ENCODE results near the gene ERCC1.

The ERCC1 gene

DNA sequence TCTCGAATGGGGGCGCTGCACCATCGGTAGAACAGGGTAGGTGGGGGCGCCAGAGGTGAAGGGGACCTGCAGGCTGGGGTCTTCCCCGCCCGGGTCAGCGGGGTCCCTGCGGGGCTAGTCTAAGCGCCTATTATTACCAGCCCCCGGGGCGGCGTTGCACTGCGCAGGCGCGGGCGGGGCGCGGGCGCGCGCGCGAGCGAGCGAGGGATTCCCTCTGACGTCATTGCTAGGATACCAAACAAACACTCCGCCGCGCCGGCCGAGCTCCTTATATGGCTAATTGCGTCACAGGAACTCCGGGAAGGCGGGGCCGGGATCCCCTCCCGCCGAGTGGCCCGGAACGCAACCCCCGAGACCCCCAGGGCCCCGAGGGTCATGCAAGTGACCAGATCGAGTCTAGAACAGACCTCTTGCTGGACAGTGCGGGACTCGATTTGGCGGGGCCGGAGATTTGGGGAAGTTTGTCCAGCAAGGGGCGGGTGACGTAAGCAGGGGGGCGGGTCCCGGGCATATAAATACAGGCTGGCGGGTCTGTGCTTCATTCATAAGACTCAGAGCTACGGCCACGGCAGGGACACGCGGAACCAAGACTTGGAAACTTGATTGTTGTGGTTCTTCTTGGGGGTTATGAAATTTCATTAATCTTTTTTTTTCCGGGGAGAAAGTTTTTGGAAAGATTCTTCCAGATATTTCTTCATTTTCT lies 43.9 kb upstream of the ERCC1 start, which contains the start of gene FOSB:
FOSB (plus strand) TSS at position 541 of the 703 bp plus-strand sequence. CDS start 591 bp downstream, outside the sequence.
- Histone ChIP-seq H3K27me3 (ENCODE audit: control insufficient read depth, insufficient read depth, low read length) (peaks cover 50% of the 10 kb centered on the region), H3K9ac (ENCODE audit: low read length) (peak within 1 kb of the TSS; percentile 91), H3K4me1 (ENCODE audit: control insufficient read depth, low read depth, low read length) (peaks cover 5% of the 10 kb centered on the region), H3K9me3 (ENCODE audit: control insufficient read depth, low read depth, low read length) (no peaks in the 10 kb centered on the region), H3K27ac (ENCODE audit: low read length) (peak within 1 kb of the TSS; percentile 82), H3K36me3 (ENCODE audit: control insufficient read depth, low read depth, low read length) (no peaks in the 10 kb centered on the region), H3K4me3 (ENCODE audit: low read length) (peak within 1 kb of the TSS; percentile 95)

DNA sequence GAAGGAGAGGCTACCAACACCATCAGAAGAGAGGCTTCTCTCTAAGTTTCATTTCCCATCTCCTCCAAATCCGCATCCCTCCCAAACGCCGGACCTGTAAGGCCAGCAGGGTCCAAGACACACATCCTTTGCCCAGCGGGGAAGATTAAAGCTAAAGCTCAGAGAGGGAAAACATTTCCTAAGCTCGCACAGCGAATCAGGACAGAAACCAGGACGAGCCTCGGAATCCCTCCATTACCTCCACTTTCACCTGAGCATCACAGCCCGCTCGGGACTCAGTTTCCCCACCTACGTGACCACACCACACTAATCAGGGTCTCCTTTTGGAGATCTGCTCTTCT lies 43.4 kb upstream of the ERCC1 start:
- Histone ChIP-seq H3K9ac (ENCODE audit: low read length) (peak overlapping the region; percentile 91), H3K4me3 (ENCODE audit: low read length) (peak overlapping the region; percentile 95), H3K27ac (ENCODE audit: low read length) (no peak overlapping the region)

DNA sequence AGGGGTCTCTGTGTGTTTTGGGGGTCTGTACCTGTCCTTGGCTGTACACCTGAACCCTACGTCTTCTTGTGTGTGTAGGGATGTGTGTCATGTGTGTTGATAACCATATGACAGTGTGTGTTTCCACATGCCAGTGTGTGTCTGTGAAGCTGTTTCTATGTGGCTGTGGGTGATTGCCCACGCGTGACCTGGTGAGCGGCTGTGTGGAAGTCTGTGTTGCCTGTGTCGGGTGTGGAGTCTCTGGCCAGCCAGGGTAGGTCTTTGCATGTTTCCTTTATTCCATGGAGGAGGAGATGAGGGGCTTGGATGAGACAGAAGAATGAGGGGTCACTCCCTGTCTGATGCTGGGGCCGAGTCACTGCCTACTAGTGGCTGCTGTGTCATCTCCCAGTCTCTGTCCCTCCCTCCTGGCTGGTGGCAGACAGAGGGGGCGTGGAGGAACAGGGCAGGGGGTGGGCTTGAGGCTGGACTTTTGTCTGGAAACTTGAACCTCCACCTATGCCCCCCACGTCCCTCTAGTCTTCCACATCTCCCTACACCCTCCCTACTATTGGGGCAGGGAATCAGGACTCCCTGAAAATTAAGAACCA lies 41.2 kb upstream of the ERCC1 start:
- Histone ChIP-seq H3K9me3 (ENCODE audit: control insufficient read depth, low read depth, low read length) (no peaks in the 10 kb centered on the region), H3K9ac (ENCODE audit: low read length) (no peak overlapping the region), H3K36me3 (ENCODE audit: control insufficient read depth, low read depth, low read length) (no peaks in the 10 kb centered on the region), H3K27me3 (ENCODE audit: control insufficient read depth, insufficient read depth, low read length) (peaks cover 23% of the 10 kb centered on the region), H3K4me1 (ENCODE audit: control insufficient read depth, low read depth, low read length) (peaks cover 3% of the 10 kb centered on the region), H3K4me3 (ENCODE audit: low read length) (no peak overlapping the region), H3K27ac (ENCODE audit: low read length) (no peak overlapping the region)

More for the DNA sequence above, 43.4 kb upstream of the ERCC1 start:
- H3K27me3 ChIP-seq (ENCODE audit: control insufficient read depth, insufficient read depth, low read length) = peaks cover 45% of the 10 kb centered on the region
- no peaks in the 10 kb centered on the region for H3K9me3 ChIP-seq (ENCODE audit: control insufficient read depth, low read depth, low read length)
- H3K36me3 ChIP-seq (ENCODE audit: control insufficient read depth, low read depth, low read length) = no peaks in the 10 kb centered on the region
- H3K4me1 ChIP-seq (ENCODE audit: control insufficient read depth, low read depth, low read length) = peaks cover 5% of the 10 kb centered on the region

DNA sequence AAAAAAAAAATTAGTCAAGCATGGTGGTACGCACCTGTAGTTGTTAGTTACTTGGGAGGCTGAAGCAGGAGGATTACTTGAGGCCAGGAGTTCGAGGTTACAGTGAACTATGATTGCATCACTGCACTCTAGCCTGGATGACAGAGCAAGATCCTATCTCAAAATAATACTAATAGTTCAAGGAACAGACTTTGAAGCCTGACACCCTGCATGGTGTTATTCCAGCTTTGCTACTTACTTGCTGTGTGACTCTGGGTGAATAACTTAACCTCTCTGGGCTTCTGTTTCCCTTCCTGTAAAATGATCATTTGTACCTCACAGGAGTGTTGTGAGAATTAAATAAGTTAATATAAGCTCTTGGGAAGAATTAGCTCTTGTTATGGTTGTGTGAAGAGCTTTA lies 40.6 kb upstream of the ERCC1 start:
- Histone ChIP-seq H3K4me3 (ENCODE audit: low read length) (no peak overlapping the region), H3K36me3 (ENCODE audit: control insufficient read depth, low read depth, low read length) (no peaks in the 10 kb centered on the region), H3K4me1 (ENCODE audit: control insufficient read depth, low read depth, low read length) (no peaks in the 10 kb centered on the region), H3K9ac (ENCODE audit: low read length) (no peak overlapping the region), H3K9me3 (ENCODE audit: control insufficient read depth, low read depth, low read length) (no peaks in the 10 kb centered on the region), H3K27ac (ENCODE audit: low read length) (no peak overlapping the region), H3K27me3 (ENCODE audit: control insufficient read depth, insufficient read depth, low read length) (peaks cover 23% of the 10 kb centered on the region)

DNA sequence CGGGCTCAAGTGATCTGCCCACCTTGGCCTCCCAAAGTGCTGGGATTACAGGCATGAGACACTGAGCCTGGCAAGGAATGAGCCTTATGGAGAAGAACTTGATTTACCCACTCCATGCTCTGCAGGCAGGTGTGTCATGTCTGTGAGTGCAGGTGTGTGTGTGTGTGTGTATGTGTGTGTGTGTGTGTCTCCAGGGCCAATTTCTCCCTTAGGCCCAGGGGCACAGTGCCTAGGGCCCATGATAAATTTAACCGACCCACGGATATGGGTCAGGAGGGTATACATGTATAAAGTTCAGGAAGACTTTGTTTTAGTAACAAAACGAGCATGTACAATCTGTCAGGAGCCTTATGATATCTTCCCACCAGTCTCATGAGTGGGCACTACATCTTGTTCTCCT lies 39.5 kb upstream of the ERCC1 start:
- Histone ChIP-seq H3K4me1 (ENCODE audit: control insufficient read depth, low read depth, low read length) (no peaks in the 10 kb centered on the region), H3K27ac (ENCODE audit: low read length) (no peak overlapping the region), H3K4me3 (ENCODE audit: low read length) (no peak overlapping the region), H3K36me3 (ENCODE audit: control insufficient read depth, low read depth, low read length) (no peaks in the 10 kb centered on the region), H3K27me3 (ENCODE audit: control insufficient read depth, insufficient read depth, low read length) (peaks cover 18% of the 10 kb centered on the region), H3K9me3 (ENCODE audit: control insufficient read depth, low read depth, low read length) (no peaks in the 10 kb centered on the region), H3K9ac (ENCODE audit: low read length) (no peak overlapping the region)

DNA sequence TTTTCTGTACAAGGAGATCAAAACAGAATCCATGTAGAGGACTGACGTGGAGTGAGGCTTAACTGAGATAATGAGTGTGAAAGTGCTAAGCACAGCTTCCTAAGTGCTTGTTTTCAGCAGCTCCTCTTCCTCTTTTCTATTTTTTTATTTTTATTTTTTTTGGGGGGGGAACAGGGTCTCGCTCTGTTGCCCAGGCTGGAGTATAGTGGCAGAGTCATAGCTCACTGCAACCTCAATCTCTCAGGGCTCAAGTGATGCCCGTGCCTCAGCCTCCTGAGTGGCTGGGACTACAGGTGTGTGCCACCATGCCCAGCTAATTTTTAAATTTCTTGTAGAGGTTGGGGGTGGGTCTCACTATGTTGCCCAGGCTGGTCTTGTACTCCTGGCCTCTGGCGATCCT lies 38.5 kb upstream of the ERCC1 start:
- Histone ChIP-seq H3K27ac (ENCODE audit: low read length) (no peak overlapping the region), H3K36me3 (ENCODE audit: control insufficient read depth, low read depth, low read length) (no peaks in the 10 kb centered on the region), H3K27me3 (ENCODE audit: control insufficient read depth, insufficient read depth, low read length) (peaks cover 12% of the 10 kb centered on the region), H3K4me1 (ENCODE audit: control insufficient read depth, low read depth, low read length) (no peaks in the 10 kb centered on the region), H3K9me3 (ENCODE audit: control insufficient read depth, low read depth, low read length) (no peaks in the 10 kb centered on the region), H3K9ac (ENCODE audit: low read length) (no peak overlapping the region), H3K4me3 (ENCODE audit: low read length) (no peak overlapping the region)

DNA sequence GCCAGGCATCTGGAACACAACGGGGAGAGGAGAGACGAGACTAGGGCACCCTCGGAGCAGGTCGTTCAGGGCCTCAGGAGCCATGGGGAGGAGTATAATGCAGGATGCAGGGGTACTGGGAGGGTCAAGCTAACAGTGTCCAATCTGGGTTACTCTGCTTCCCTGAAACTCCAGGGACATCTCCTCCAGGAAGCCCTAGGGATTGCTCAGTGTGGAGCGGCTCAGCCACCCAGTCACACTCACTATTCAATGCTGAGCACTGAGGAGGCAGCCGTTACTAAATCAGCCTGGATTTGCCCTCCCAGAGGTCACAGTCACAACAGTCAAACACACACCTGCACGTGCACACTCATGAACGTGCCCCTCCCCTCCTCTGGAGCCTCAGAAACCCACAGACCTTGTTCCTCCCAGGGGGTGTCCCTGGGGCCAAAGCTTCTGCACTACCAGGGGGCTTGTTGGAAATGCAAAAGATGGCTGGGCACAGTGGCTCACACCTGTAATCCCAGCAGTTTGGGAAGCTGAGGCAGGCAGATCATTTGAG lies 37.2 kb upstream of the ERCC1 start:
- H3K27ac ChIP-seq (ENCODE audit: low read length) = no peak overlapping the region
- no peak overlapping the region for H3K9ac ChIP-seq (ENCODE audit: low read length)
- peaks cover 2% of the 10 kb centered on the region for H3K4me1 ChIP-seq (ENCODE audit: control insufficient read depth, low read depth, low read length)

DNA sequence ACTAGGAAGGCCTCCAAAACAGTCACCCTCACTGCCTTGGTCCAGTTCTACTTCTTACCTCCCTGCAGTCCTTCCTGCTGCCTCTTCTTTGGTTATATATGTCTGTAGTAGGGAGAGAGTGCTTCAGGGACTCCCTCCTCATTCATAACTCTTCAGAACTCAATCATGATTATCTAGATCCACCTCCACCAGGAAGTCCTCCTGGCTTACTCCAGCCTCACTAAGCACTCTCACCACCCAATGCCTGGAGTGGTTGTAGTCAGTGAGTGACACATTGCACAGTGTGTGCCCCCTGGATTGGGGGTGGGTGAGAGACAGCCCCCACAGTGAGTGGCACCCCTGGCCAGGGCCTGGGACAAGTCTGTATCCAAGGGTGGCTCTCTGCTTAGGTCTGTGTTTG lies 34.1 kb upstream of the ERCC1 start:
- Histone ChIP-seq H3K9me3 (ENCODE audit: control insufficient read depth, low read depth, low read length) (no peaks in the 10 kb centered on the region), H3K4me3 (ENCODE audit: low read length) (no peak overlapping the region), H3K27me3 (ENCODE audit: control insufficient read depth, insufficient read depth, low read length) (no peaks in the 10 kb centered on the region), H3K4me1 (ENCODE audit: control insufficient read depth, low read depth, low read length) (peaks cover 7% of the 10 kb centered on the region), H3K27ac (ENCODE audit: low read length) (no peak overlapping the region), H3K9ac (ENCODE audit: low read length) (no peak overlapping the region), H3K36me3 (ENCODE audit: control insufficient read depth, low read depth, low read length) (no peaks in the 10 kb centered on the region)

More for the DNA sequence above, 37.2 kb upstream of the ERCC1 start:
- Histone ChIP-seq H3K27me3 (ENCODE audit: control insufficient read depth, insufficient read depth, low read length) (no peaks in the 10 kb centered on the region), H3K4me3 (ENCODE audit: low read length) (no peak overlapping the region), H3K9me3 (ENCODE audit: control insufficient read depth, low read depth, low read length) (no peaks in the 10 kb centered on the region), H3K36me3 (ENCODE audit: control insufficient read depth, low read depth, low read length) (no peaks in the 10 kb centered on the region)

DNA sequence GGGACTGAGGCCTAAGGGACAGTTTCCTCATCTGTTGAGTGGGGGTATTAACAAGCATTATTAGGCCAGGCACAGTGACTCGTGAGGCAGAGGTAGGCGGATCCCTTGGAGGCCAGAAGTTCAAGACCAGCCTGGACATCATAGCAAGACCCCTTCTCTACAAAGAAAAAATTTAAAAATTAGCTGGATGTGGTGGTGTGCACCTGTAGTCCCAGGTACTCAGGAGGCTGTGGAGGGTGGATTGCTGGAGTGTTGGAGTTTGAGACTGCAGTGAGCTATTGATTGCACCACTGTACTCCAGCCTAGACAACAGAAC lies 32.7 kb upstream of the ERCC1 start:
- Histone ChIP-seq H3K27me3 (ENCODE audit: control insufficient read depth, insufficient read depth, low read length) (peaks cover 7% of the 10 kb centered on the region), H3K9me3 (ENCODE audit: control insufficient read depth, low read depth, low read length) (no peaks in the 10 kb centered on the region), H3K27ac (ENCODE audit: low read length) (no peak overlapping the region), H3K36me3 (ENCODE audit: control insufficient read depth, low read depth, low read length) (no peaks in the 10 kb centered on the region), H3K4me3 (ENCODE audit: low read length) (no peak overlapping the region), H3K9ac (ENCODE audit: low read length) (no peak overlapping the region), H3K4me1 (ENCODE audit: control insufficient read depth, low read depth, low read length) (peaks cover 7% of the 10 kb centered on the region)

DNA sequence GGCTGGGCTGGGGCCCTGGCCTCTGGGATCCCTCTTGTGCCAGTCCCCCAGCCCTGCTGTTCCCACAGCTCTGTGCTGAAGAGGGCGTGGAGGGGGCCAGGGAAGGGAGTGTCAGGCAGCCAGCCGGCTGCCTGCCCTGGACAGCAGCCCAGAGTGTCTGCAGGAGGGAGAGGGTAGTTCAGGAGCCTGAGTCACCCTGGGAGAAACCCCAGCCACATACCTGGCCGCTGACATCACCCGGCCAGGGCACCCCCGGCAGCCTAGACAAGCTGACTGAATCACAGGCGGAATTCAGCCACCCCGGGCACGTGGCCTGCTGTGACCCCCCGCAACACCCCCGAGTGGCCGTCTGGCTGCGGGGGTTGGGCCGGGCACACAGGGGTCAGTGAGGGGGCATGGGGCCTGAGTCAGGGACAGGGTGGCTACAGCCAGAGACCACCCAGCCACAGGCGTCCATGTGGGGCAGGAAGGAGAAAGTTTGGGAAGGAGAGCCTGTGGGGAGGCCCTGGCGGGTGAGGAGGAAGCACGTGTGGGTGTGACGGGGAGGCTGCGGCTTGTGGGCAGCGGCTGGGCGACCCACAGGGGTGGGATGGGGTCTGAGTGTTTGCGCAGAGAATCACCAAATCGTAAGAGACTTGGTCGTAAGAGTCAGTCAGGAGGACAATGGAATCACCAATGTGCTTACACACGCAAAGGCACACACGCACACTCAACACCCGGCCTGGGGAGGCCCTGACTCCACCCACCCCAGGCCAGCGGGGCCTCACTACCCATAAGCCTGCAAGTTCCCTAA lies 32.2 kb upstream of the ERCC1 start:
- Histone ChIP-seq H3K9ac (ENCODE audit: low read length) (peak overlapping the region; percentile 52), H3K27me3 (ENCODE audit: control insufficient read depth, insufficient read depth, low read length) (peaks cover 12% of the 10 kb centered on the region), H3K4me1 (ENCODE audit: control insufficient read depth, low read depth, low read length) (peaks cover 11% of the 10 kb centered on the region), H3K36me3 (ENCODE audit: control insufficient read depth, low read depth, low read length) (no peaks in the 10 kb centered on the region), H3K4me3 (ENCODE audit: low read length) (no peak overlapping the region), H3K9me3 (ENCODE audit: control insufficient read depth, low read depth, low read length) (no peaks in the 10 kb centered on the region), H3K27ac (ENCODE audit: low read length) (no peak overlapping the region)

DNA sequence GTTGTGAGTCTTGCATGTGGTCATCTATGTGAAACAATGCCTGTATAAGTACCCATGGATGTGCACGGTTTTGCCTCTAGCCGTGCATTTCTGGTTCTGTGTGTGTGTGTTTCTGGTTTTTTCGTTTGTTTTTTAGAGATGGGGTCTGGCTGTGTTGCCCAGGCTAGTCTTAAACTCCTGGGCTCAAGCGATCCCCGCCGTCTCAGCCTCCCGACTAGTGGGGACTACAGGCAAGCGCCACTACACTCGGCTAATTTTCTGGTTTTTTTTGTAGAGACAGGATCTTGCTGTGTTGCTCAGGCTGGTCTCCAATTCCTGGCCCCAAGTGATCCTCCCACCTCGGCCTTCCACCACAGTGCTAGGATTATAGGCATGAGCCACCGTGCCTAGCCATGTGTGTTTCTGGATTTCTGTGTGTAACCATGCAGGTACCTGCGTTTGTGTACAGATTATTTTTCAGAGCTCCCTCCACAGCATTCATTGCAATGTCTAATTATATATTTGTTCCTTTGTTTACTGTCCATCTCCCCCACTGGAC lies 28.2 kb upstream of the ERCC1 start:
- Histone ChIP-seq H3K9ac (ENCODE audit: low read length) (no peak overlapping the region), H3K36me3 (ENCODE audit: control insufficient read depth, low read depth, low read length) (no peaks in the 10 kb centered on the region), H3K4me3 (ENCODE audit: low read length) (no peak overlapping the region), H3K27ac (ENCODE audit: low read length) (no peak overlapping the region), H3K4me1 (ENCODE audit: control insufficient read depth, low read depth, low read length) (peaks cover 11% of the 10 kb centered on the region), H3K27me3 (ENCODE audit: control insufficient read depth, insufficient read depth, low read length) (peaks cover 26% of the 10 kb centered on the region), H3K9me3 (ENCODE audit: control insufficient read depth, low read depth, low read length) (no peaks in the 10 kb centered on the region)
